ENCODE results near the gene MAP3K20. TPM values are rescaled to one million over a fixed set of nuclear protein-coding genes. Genes with fewer than 3 reads are reported as not detected.
A peak's percentile ranks its signal among the peaks of the same experiment; 100 is the strongest.

The MAP3K20 gene
- total RNA-seq, 1 donor = 68.2 TPM

GRCh38 chr2:173145454-173145853, 69.8 kb downstream of the MAP3K20 start:
- no peak for DNase-seq (ENCODE audit: low read depth)
- H3K4me3 ChIP-seq (ENCODE audit: low read depth, low read length) = no peak overlapping the region
- no peak for TF ChIP-seq CTCF (IDR thresholded peaks at IDR 0.05; ENCODE audit: insufficient read depth, low read length)

- DNase-seq (ENCODE audit: low read depth) = no peak
- no peak for TF ChIP-seq CTCF (IDR thresholded peaks at IDR 0.05; ENCODE audit: insufficient read depth, low read length)
Measured at GRCh38 chr2:173146590-173146989, 70.9 kb downstream of the MAP3K20 start.

GRCh38 chr2:173148520-173148919, 72.9 kb downstream of the MAP3K20 start:
- H3K4me3 ChIP-seq (ENCODE audit: low read depth, low read length) = no peak overlapping the region
- TF ChIP-seq CTCF (IDR thresholded peaks at IDR 0.05; ENCODE audit: insufficient read depth, low read length) = no peak
- no peak for DNase-seq (ENCODE audit: low read depth)

More at GRCh38 chr2:173146590-173146989, 70.9 kb downstream of the MAP3K20 start:
- H3K4me3 ChIP-seq (ENCODE audit: low read depth, low read length) = no peak overlapping the region

GRCh38 chr2:173149491-173149890, 73.8 kb downstream of the MAP3K20 start:
- H3K4me3 ChIP-seq (ENCODE audit: low read depth, low read length) = no peak overlapping the region
- TF ChIP-seq CTCF (IDR thresholded peaks at IDR 0.05; ENCODE audit: insufficient read depth, low read length) = no peak
- DNase-seq (ENCODE audit: low read depth) = no peak

- TF ChIP-seq CTCF (IDR thresholded peaks at IDR 0.05; ENCODE audit: insufficient read depth, low read length) = no peak
- DNase-seq (ENCODE audit: low read depth) = peak; percentile 30
- no peak overlapping the region for H3K4me3 ChIP-seq (ENCODE audit: low read depth, low read length)
Measured at GRCh38 chr2:173150087-173150486, 74.4 kb downstream of the MAP3K20 start.

- DNase-seq (ENCODE audit: low read depth) = no peak
- TF ChIP-seq CTCF (IDR thresholded peaks at IDR 0.05; ENCODE audit: insufficient read depth, low read length) = no peak
- H3K4me3 ChIP-seq (ENCODE audit: low read depth, low read length) = no peak overlapping the region
Measured at GRCh38 chr2:173150963-173151362, 75.3 kb downstream of the MAP3K20 start.

- peak; percentile 54 for DNase-seq (ENCODE audit: low read depth)
- H3K4me3 ChIP-seq (ENCODE audit: low read depth, low read length) = no peak overlapping the region
- TF ChIP-seq CTCF (IDR thresholded peaks at IDR 0.05; ENCODE audit: insufficient read depth, low read length) = no peak
Measured at GRCh38 chr2:173151671-173152401, 76.2 kb downstream of the MAP3K20 start.

All from fibroblast of the aortic adventitia (primary cell).